Stimulated activated CD8-positive, alpha-beta memory T cell treated with anti-CD3 and anti-CD28 coated beads, Interleukin-12 subunit alpha, Interleukin-12 subunit beta, amount 100 ng/mL, for 1 hour (primary cell): ENCODE data around the gene SSR4.
"Not testable (repeated sequence)": the region's sequence is repeated elsewhere in the genome, so short reads cannot be mapped to it uniquely, and the experiment has no call there.

Experiments used
- DNase-seq: peaks from one replicate; pipeline ENCODE4 v3.0.0-alpha.2; 2020; ENCODE audit warnings: low read depth

SSR4 gene

DNA sequence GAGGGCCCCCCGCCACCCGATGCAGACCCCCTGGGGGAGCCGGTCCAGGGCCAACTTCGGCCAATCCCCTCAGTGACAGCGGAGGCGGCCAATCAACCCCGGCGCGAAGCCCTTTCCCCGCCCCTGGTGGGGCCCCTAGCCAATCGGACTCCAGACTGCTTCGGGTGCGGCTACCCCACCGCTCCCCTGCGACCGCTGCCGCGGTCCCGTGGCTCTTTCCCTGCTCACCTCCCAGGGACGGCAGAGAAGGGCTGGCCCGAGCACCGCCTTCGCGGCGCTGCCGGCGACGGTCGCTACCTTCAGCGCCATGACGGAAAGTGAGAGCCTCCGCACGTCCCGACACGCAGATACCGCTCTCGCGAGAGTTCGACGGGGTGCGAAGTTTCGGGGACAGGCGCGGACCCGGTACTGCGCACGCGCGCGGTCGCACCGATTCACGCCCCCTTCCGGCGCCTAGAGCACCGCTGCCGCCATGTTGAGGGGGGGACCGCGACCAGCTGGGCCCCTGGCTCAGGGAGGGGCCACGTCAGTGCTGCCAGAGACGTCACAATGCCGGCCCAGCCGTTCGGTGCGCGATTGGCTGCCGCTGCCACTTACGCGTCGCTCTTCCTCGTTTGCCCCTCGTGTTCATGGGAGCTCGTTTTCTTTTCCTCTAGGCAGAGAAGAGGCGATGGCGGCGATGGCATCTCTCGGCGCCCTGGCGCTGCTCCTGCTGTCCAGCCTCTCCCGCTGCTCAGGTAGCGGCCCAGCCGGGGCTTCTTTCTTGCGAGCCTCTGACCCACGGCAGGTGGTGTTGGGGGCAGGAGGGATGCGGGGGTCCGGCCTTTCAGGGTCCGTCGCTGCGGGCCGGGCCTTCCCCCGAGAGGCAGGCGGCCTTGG lies at the start of gene SSR4, which contains the start of gene IDH3G:
Gene SSR4, plus strand, starts transcription at position 651 of the 879 bp plus-strand sequence. Its CDS starts 20 bp downstream, at position 671.
Gene IDH3G, minus strand, starts transcription at position 358 of the 879 bp plus-strand sequence. Its CDS starts 49 bp downstream, at position 309.
- peak; percentile 85 for DNase-seq

DNA sequence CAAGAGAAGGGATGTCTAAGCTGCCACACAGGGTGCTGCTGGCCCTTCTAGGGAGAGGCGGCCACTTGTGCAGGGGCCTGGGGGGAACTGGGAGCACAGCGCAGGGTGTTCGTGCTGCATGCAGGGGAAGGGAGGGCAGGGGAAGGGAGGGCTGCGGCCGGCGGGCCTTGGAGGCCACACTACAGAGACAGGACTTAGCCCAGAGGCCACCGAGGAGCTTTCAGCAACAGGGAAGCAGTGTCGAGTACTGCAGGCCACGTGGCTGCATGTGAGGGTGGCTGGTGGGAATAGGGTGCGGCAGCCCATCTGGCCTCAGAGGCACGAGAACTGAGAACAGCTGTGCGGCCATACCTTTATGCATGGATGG lies 49.4 kb upstream of the SSR4 start:
- DNase-seq, result not testable (repeated sequence)

DNA sequence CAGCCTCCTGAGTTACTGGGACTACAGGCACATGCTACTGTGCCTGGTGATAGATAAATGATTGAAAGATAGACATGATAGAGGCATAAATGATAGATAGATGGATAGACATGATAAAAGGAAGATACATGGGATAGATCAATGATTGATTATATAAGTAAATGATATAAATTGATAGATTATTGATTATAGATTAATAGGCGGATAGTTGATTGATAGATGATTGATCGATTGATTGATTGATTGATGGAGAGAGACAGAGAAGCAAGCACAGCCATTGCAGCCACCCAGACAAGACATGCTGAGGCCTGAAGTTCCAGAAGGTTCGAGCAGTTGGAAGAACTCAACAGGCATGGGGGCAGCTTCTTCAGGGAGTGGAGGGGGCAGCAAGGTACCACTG lies 48.1 kb upstream of the SSR4 start:
- no peak for DNase-seq

- DNase-seq, result not testable (repeated sequence)
These were observed 47.5 kb upstream of the SSR4 start for GRCh38 chrX:153746991-153747390.

DNA sequence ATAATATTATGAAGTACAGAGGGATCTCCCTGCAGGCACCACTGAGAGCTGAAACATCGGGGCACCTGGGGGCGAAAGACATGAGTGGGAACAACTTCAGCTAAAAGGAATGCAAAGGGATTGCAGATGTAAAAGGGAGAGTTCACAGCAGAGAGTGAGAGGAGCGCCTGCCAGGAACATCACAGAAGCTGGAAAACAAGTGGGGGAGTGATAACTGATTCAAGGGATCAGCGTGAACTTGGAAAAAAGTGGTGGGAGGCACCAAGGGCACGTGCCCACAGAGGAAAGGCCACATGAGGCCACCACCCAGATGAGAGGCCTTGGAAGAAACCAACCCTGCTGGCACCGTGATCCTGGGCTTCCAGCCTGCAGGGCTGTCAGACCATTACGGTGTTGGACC lies 45.5 kb upstream of the SSR4 start:
- DNase-seq, result not testable (repeated sequence)

GRCh38 chrX:153750127-153750774 lies 44.2 kb upstream of the SSR4 start:
- no peak for DNase-seq

DNA sequence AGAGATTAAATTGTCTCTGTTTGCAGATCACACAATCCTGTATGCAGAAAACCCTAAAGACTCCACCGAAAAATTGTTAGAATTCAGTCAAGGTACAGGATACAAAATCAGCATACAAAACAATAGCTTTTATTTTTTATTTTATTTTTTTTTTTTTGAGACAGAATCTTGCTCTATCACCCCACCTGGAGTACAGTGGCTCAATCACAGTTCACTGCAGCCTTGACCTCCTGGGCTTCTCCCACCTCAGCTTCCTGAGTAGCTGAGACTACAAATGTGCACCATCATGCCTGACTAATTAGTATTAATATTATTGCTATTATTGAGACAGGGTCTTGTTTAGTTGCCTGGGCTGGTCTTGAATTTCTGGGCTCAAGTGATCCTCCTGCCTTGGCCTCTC lies 39.3 kb upstream of the SSR4 start:
- no peak for DNase-seq

DNA sequence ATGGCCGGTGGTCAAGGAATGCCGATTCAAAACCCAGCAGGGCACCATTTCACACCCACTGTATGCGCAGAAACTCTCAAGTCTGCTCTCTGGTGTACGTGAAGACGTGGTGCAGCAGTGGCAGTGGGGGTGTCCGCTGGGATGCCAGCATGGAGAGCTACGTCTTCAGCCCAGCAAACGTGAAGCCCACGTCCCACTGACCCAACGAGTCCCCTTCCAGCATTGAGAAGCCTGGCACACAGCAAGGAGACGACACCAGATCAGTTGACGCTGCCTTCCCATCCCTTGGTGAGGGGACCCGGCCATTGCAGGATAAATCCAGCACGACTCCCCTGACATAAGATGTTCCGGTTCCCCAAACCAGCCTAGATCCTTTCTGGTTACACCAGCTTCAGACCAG lies 32.6 kb upstream of the SSR4 start:
- DNase-seq, result no peak

DNA sequence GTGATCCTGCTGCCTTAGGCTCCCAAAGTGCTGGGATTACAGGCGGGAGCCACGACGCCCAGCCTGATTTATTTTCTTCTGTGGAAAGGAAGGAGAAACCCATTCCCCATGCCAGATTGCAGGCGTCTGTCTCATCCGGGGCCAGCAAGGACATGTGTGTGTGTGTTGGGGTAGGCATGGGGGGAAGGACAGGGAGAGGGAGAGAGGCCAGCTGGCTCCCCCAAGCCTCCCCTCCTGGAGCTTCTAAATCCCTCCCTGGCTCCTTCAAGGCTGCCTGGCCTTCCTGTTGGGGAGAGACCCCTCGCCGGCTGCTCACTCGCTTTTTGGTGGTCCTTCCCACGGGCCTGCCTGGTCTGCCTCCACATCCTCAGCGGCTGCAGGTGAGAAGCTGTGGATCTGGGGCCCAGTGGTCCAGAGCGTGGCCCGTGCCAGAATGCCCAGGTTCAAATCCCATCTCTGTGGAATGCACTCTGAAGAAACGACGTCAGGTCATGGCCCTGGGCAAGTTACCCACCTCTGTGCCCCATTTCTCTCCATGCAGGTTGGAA lies 31.8 kb upstream of the SSR4 start:
- DNase-seq, result no peak

DNA sequence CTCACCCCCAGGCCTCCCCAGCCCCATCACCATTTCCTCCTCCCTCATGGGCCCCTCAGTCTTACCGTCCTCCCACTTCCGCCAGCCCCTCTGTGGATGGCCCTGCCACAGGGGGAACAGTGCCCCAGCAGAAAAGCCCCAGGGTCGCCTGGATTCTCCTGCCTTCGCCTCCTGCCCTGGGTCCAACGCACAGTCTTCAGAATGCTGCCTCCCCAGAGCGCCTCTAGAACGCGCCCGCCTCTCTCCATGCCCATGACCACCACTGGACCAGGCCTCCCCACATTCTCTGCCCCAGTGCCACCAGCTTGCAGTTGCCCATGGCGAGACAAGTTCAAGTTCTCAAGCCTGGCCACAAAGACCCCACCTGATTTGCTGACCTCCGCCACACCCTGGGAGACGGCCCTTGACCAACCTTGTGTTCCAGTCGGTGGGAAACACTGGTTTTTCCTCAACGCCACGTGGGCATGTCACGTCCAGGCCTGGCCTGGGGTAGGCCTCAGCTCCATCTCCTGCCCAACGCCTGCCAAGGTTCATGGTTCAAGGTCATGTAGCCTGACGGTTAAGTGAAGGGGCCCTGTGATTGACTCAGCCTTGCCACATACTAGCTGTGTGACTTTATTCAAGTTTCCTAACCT lies 31.1 kb upstream of the SSR4 start:
- no peak for DNase-seq

DNA sequence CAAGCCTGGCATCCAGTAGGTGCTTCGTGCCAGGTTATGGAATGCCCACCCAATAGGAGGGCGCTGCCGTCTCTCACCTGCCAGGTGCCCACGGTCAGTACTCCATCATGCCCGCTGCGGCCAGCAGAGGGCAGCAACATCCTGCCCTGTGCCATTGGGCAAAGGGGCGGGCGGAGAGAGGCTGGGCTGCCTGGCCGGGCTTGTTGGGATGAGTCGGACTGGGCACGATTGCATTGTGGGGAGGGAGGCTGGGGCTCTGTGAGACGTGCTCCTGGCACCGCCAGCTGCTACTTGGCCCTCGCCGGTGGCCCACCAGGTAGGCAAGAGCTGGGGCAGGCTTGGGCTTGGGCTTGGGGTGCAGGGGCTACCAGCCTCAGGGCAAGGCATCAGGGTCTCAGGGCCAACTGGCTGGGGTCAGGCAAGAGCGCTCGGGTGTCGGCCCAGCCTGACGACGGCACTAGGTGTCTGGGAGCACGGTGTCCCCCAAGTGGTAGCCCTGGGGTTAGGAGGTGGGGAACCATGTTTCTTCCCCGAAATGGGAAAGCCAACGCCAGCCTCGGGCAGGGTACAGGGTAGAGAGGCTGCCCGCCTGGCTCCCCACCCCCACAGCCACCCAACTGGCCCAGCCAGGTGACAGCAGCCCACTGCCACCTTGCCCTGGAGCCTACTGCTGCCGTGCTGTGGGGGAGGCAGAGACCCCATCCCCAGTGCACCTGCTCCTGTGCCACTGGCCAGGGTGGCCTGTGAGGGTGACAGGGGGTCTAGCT lies 30.3 kb upstream of the SSR4 start, which contains the start of gene PLXNB3:
Gene PLXNB3, plus strand, starts transcription at position 261 of the 767 bp plus-strand sequence. CDS start 1,287 bp downstream, outside the sequence.
- peak; percentile 43 for DNase-seq

GRCh38 chrX:153764786-153765137 lies 29.7 kb upstream of the SSR4 start:
- DNase-seq, result no peak

DNA sequence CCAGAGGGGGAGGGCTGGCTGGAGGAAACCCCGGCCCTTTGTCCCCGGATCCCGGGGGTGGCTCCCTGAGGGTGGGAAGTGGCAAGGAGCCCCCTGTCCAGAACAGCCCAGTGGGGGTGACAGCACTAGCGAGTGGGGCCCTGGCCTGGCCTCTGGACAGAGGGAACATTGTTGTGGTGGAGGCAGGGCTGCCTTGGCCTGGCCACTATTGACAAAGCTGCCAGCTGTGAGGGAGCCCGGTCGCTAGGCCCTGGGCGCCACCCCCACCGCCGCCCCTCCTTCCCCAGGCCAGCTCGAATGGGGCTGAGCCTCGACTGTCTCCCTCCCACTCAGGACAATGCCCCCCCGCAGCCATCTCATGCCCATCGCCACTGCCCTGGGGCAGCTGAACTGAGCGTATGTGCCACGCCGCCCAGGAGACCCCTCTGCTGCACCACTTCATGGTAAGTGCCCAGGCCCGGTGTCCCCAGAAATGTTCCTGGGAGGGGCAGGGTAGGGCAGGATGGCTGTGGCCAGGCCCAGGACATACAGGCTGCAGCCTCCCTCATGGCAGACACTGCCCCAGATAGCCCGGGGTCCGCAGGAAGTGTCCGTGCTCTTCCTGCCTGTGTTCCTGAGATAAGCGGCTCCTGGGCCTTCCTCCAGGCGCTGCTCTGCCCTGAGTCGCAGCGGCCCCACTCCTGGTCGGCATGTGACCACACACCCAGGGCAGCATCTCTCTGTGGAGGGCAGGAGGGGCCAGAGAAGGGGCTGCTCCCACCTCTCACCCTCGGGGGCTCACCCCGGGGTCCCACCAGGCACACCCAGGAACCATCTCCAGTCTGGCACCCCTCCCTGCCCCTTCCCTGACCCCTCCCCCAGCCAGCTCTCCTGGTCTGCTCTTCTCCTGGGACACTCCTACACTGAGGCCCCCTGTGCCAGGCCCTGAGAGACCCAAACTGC lies 29.1 kb upstream of the SSR4 start:
- no peak for DNase-seq

- no peak for DNase-seq
These were observed 28.2 kb upstream of the SSR4 start for GRCh38 chrX:153766098-153766817.

DNA sequence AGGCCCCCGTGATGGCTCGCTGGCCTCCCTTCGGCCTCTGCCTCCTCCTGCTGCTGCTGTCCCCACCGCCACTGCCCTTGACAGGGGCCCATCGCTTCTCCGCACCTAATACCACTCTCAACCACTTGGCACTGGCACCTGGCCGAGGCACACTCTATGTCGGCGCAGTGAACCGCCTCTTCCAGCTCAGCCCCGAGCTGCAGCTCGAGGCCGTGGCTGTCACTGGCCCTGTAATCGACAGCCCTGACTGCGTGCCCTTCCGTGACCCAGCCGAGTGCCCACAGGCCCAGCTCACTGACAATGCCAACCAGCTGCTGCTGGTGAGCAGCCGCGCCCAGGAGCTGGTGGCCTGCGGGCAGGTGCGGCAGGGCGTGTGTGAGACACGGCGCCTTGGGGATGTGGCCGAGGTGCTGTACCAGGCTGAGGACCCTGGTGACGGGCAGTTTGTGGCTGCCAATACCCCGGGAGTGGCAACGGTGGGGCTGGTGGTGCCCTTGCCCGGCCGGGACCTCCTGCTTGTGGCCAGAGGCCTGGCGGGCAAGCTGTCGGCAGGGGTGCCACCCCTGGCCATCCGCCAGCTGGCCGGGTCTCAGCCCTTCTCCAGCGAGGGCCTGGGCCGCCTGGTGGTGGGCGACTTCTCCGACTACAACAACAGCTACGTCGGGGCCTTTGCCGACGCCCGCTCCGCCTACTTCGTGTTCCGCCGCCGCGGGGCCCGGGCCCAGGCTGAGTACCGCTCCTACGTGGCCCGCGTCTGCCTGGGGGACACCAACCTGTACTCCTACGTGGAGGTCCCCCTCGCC lies 27.4 kb upstream of the SSR4 start:
- no peak for DNase-seq

GRCh38 chrX:153767674-153768055 lies 26.8 kb upstream of the SSR4 start:
- no peak for DNase-seq

DNA sequence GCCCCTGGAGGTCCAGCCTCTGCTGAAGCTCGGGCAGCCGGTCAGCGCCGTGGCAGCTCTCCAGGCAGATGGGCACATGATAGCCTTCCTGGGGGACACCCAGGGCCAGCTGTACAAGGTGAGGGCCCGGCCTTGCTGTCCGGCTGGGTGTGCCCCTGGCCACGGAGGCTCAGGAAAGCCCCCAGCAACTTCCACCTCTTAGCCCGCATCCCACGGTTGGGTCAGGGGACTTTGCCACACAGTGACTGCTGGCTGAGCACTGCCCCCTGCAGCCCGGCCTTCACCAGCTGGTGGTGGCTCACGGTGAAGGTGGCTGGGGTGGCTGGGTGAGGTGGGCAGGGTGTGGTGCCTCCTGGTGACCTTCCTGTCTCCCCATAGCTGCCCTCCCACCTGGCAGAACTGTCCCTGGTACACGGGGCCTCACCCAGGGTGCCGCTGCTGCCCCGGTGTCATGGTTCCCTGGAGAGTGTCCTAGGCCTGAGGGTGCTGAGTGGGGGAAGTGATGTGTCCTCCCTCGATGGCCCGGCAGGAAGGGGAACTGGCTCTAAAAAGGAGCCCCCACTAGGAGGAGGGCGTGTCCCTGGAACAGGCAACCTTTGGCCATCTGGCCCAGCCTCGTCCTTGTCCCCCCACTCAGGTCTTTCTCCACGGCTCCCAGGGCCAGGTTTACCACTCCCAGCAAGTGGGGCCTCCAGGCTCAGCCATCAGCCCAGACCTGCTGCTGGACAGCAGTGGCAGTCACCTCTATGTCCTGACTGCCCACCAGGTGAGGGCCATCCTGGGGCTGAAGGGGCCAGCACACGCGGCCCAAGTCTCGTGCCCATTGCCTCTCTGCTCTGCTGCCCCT lies 25.9 kb upstream of the SSR4 start:
- DNase-seq, result no peak
